Esophagus squamous epithelium (tissue), 5 donors: Measurements from ENCODE around the gene NFIC. TPM values are rescaled to one million over a fixed set of nuclear protein-coding genes. Genes with fewer than 3 reads are reported as not detected.
A peak's percentile ranks its signal among the peaks of the same experiment; 100 is the strongest.
"Not testable (repeated sequence)": the region's sequence is repeated elsewhere in the genome, so short reads cannot be mapped to it uniquely, and the experiment has no call there.

Source experiments
- DNase-seq: peaks from one replicate; lab custom pipeline; 2025; lab: John Stamatoyannopoulos, UW
- H3K27ac ChIP-seq, 4 donors: fragments of 200-600 bp; sonication (generic); one replicate each; pipeline ENCODE4 v1.5.1; 2016 to 2019; ENCODE audit warnings: mild to moderate bottlenecking in 1 of 4
- H3K27me3 ChIP-seq, 4 donors: fragments of 200-600 bp; sonication (generic); 1 replicate in 3 of 4; 2 replicates in 1 of 4; pipeline versions ENCODE4 v1.5.1 to v1.6.0; 2017 to 2021; ENCODE audit warnings: antibody characterized with exemption in 1 of 4
- H3K36me3 ChIP-seq, 3 donors: fragments of 200-600 bp; sonication (generic); one replicate each; pipeline ENCODE4 v1.5.1; 2016 to 2019
- H3K4me1 ChIP-seq, 3 donors: fragments of 200-600 bp; sonication (generic); one replicate each; pipeline ENCODE4 v1.5.1; 2017 to 2019
- H3K4me3 ChIP-seq, 4 donors: fragments of 200-600 bp; sonication (generic); 1 replicate in 3 of 4; 2 replicates in 1 of 4; pipeline ENCODE4 v1.5.1; 2016 to 2019; ENCODE audit warnings: mild to moderate bottlenecking in 2 of 4, moderate library complexity in 1 of 4
- H3K9me3 ChIP-seq, 3 donors: fragments of 200-600 bp; sonication (generic); one replicate each; pipeline ENCODE4 v1.5.1; 2016 to 2019
- CTCF ChIP-seq, 6 experiments: fragments of 450-650 bp in 4 of 6; fragments of 200-600 bp in 2 of 6; sonication (generic) in 2 of 6; IDR thresholded peaks; one replicate each; pipeline ENCODE4 v1.5.1; 2016 to 2019; ENCODE audit warnings: antibody characterized with exemption in 6 of 6, mild to moderate bottlenecking in 4 of 6, moderate library complexity in 4 of 6
- POLR2A ChIP-seq, 4 donors: fragments of 450-650 bp; IDR thresholded peaks; one replicate each; pipeline ENCODE4 v1.6.1; 2017; ENCODE audit warnings: antibody characterized with exemption in 4 of 4, mild to moderate bottlenecking in 4 of 4, moderate library complexity in 3 of 4
- WGBS, 2 donors: methylation state at CpG; one replicate each; pipeline ENCODE4 v1.1.5; 2018; 5-methylcytosine and 5-hydroxymethylcytosine counted together
- intact Hi-C: fragments of 100-400 bp; cut with DNase I; formaldehyde crosslinking; loops from one replicate; pipeline ENCODE4 v1.15.0; 2022
- total RNA-seq, 4 donors: library from RNA; depleted of rRNA; stranded (reverse); fragments of >200 nt; gene quantifications; one replicate each; pipeline ENCODE4 v1.1.0, GENCODE V29; 2016
- donor health status: DM: yes; HTN: yes; CAD: no.

The NFIC gene
- total RNA-seq, 4 donors from 2014 or later = 40.8 to 80.9 (median 61.0) TPM

- H3K4me1 ChIP-seq = peaks cover 49 to 68% (median 51%) of the 10 kb centered on the region in 3 donors
- DNase-seq = no peak
- intact Hi-C loops = no loop called here
- H3K27ac ChIP-seq = peak overlapping the region; percentile 94 to 99 (median 96)
- peaks cover 0 to 37% (median 0%) of the 10 kb centered on the region in 3 donors for H3K36me3 ChIP-seq
- no peaks in the 10 kb centered on the region for H3K9me3 ChIP-seq
- H3K4me3 ChIP-seq = peak overlapping the region in 1 of 4 donors; percentile 59
- 68 to 75% methylated on average over 6 to 8 of the region's 8 CpGs for WGBS, 2 donors
- TF ChIP-seq CTCF (IDR thresholded peaks at IDR 0.05) (no peak), POLR2A (IDR thresholded peaks at IDR 0.05) (no peak)
- no peaks in the 10 kb centered on the region for H3K27me3 ChIP-seq
These were observed 30.5 kb downstream of the NFIC start for GRCh38 chr19:3396881-3397265.

GRCh38 chr19:3397266-3398022 lies 31.1 kb downstream of the NFIC start:
- Histone ChIP-seq H3K4me1 (peaks cover 47 to 70% (median 57%) of the 10 kb centered on the region in 3 donors), H3K27ac (peak overlapping the region; percentile 94 to 99 (median 96)), H3K36me3 (peaks cover 0 to 31% (median 0%) of the 10 kb centered on the region in 3 donors), H3K27me3 (no peaks in the 10 kb centered on the region), H3K4me3 (peak overlapping the region in 1 of 4 donors; percentile 59), H3K9me3 (no peaks in the 10 kb centered on the region)
- TF ChIP-seq POLR2A (IDR thresholded peaks at IDR 0.05) (no peak), CTCF (IDR thresholded peaks at IDR 0.05) (no peak)
- 25 to 31% methylated on average over 9 to 10 of the region's 17 CpGs for WGBS, 2 donors
- no peak for DNase-seq
- intact Hi-C loops = no loop called here

DNA sequence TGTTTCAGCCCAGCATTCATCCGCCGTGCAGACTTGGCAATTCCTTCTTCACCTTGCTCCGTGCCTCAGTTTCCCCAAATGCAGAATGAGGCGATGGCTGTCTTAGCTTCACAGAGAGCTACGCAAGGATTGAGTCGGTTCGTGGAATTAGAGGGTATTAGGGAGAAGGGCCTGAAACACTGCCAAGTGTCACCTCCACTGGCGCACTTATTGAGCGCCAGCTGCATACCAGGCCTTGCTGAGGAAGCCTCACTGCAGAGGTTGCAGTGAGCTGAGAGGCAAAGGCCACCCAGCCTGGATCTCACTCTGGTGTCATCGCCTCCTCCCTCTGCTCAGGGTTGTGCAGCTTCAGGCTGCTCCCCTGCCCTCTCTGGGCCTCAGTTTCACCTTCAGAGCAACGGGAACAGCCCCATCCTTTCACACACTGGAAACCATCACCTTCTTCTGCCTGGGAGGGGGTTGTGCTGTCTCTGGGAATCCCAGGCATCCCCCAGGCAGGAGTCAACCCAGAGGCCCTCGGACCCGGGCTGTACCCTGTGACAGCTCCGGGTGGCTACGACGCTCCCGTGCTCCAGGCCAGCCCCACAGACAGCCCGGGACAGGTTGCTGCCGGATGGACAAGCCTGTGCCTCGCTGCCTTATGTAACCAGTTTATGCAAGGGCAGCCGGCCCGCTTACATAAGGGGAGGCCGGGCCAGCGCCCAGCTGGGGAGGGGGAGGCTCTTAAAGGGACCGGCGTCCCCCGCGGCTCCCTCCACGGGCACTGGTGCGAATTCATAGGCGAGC lies 31.9 kb downstream of the NFIC start:
- DNase-seq = no peak
- peak in 1 of 4 donors; percentile 32 for TF ChIP-seq POLR2A (IDR thresholded peaks at IDR 0.05)
- no peak for TF ChIP-seq CTCF (IDR thresholded peaks at IDR 0.05)
- Histone ChIP-seq H3K36me3 (peaks cover 0 to 26% (median 0%) of the 10 kb centered on the region in 3 donors), H3K4me3 (peak overlapping the region in 3 of 4 donors; percentile 28 to 59 (median 29)), H3K27ac (peak overlapping the region; percentile 94 to 99 (median 96)), H3K9me3 (no peaks in the 10 kb centered on the region), H3K27me3 (no peaks in the 10 kb centered on the region), H3K4me1 (peaks cover 52 to 76% (median 66%) of the 10 kb centered on the region in 3 donors)
- WGBS, 2 donors = 26 to 77% methylated on average over 6 to 13 of the region's 31 CpGs
- intact Hi-C loops = no loop called here

- intact Hi-C loops = no loop called here
- DNase-seq = no peak
- Histone ChIP-seq H3K36me3 (peaks cover 0 to 23% (median 0%) of the 10 kb centered on the region in 3 donors), H3K27ac (peak overlapping the region; percentile 94 to 99 (median 96)), H3K27me3 (no peaks in the 10 kb centered on the region), H3K4me1 (peaks cover 57 to 81% (median 71%) of the 10 kb centered on the region in 3 donors), H3K9me3 (no peaks in the 10 kb centered on the region), H3K4me3 (peak overlapping the region in 3 of 4 donors; percentile 28 to 59 (median 29))
- TF ChIP-seq CTCF (IDR thresholded peaks at IDR 0.05) (no peak), POLR2A (IDR thresholded peaks at IDR 0.05) (no peak)
- WGBS, 2 donors = 30 to 32% methylated on average over 2 to 7 of the region's 10 CpGs
These were observed 32.5 kb downstream of the NFIC start for GRCh38 chr19:3398900-3399278.

DNA sequence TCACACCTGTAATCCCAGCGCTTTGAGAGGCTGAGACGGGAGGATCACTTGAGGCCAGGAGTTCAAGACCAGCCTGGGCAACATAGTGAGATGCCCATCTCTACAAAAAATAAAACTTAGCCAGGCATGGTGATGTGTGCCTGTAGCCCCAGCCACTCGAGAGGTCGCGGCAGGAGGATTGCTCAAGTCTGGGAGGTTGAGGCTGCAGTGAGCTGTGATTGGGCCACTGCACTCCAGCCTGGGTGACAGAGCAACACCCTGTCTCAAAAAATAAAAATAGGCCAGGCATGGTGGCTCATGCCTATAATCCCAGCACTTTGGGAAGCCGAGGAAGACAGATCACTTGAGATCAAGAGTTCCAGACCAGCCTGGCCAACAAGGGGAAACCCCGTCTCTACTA lies 32.9 kb downstream of the NFIC start:
- H3K9me3 ChIP-seq, DNase-seq, H3K27me3 ChIP-seq, intact Hi-C loops, H3K4me3 ChIP-seq: not testable (repeated sequence)
- Histone ChIP-seq H3K36me3 (peaks cover 0 to 19% (median 0%) of the 10 kb centered on the region in 3 donors), H3K4me1 (peaks cover 62 to 86% (median 73%) of the 10 kb centered on the region in 3 donors), H3K27ac (peak overlapping the region; percentile 94 to 99 (median 96))
- WGBS, 2 donors = 53% methylated on average over 7 of the region's 7 CpGs
